ENCODE results near the gene TRMU. TPM values are rescaled to one million over a fixed set of nuclear protein-coding genes. Genes with fewer than 3 reads are reported as not detected.
A peak's percentile ranks its signal among the peaks of the same experiment; 100 is the strongest.
"Not testable (repeated sequence)": the region's sequence is repeated elsewhere in the genome, so short reads cannot be mapped to it uniquely, and the experiment has no call there.

Gene TRMU
- polyA plus RNA-seq, 10 donors = 20.2 to 37.8 (median 30.6) TPM

DNA sequence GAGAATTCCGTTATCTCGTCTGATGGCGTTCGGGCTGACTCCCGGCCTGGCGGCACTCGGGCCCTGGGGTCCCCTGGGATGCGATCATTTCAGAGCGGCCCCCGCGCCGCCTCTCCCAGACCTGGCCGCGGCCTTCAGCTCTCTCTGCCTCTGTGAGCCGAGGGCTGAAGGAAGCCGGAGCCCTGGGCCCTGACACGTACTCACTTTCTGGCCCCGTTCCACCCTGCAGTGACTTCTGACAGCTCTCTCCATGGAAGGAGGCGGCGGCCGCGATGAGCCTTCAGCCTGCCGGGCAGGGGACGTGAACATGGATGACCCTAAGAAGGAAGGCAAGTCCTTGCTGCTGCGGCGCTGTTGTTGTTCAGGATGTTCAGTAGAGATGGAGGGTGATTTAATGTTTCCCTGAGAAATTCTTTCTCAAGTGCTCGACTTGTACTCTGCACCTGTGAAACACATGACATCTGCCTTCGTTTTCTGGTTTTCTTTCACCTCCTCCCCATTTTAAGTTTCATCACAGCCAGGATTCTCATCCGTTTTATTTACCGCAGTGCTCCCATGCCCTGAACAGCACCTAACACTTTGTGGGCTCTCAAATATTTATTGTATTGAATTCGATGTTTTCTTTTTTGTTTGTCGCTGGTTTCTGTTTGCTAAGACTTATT is 38.2 kb upstream of the TRMU start:
- DNase-seq = peak in 2 of 3 donors; percentile 27 to 63

- no peak for DNase-seq
These were observed 36.4 kb upstream of the TRMU start for GRCh38 chr22:46299101-46299500.

DNA sequence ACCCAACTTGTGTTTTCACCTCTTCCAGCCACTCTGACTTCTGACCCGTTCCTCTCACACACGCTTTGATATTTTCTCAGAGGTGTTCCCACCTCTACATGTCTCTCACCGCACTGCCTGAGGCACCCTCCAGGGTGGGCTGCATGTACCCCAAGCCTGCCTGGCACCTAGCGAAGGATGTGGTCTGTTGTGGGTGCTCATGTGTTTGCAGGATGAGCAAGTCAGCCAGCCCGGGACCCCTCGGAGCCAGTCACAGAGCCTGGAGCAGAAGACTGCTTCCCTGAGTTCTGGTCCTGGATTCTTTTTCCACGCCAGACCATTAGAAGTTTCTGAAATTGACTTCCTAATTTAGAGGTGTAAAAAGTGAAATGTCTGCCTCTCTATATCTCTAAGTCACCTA is 35.0 kb upstream of the TRMU start:
- DNase-seq = no peak

GRCh38 chr22:46303347-46303965 is 32.1 kb upstream of the TRMU start:
- DNase-seq = no peak

DNA sequence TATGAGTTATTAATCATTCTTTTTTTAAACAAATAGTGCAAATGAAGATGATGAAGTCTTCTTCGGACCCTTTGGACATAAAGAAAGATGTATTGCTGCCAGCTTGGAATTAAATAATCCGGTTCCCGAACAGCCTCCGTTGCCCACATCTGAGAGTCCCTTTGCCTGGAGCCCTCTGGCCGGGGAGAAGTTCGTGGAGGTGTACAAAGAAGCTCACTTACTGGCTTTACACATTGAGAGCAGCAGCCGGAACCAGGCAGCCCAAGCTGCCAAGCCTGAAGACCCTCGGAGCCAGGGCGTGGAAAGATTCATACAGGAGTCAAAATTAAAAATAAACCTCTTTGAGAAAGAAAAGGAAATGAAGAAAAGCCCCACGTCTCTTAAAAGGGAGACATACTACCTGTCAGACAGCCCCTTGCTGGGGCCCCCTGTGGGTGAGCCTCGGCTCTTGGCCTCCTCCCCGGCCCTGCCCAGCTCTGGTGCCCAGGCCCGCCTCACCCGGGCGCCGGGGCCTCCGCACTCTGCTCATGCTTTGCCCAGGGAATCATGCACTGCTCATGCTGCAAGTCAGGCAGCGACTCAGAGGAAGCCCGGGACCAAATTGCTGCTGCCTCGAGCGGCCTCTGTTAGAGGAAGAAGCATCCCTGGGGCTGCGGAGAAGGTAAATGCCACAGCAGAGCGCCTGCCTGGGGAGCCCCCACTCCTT is 27.1 kb upstream of the TRMU start:
- no peak for DNase-seq

- DNase-seq = no peak
These were observed 25.9 kb upstream of the TRMU start for GRCh38 chr22:46309526-46310085.

GRCh38 chr22:46312056-46312455 is 23.5 kb upstream of the TRMU start:
- no peak for DNase-seq

- DNase-seq = not testable (repeated sequence)
These were observed 22.7 kb upstream of the TRMU start for GRCh38 chr22:46312848-46313247.

- DNase-seq = no peak
These were observed 19.5 kb upstream of the TRMU start for GRCh38 chr22:46315976-46316375.

GRCh38 chr22:46317646-46318045 is 17.9 kb upstream of the TRMU start:
- no peak for DNase-seq

GRCh38 chr22:46318576-46318975 is 16.9 kb upstream of the TRMU start:
- no peak for DNase-seq

DNA sequence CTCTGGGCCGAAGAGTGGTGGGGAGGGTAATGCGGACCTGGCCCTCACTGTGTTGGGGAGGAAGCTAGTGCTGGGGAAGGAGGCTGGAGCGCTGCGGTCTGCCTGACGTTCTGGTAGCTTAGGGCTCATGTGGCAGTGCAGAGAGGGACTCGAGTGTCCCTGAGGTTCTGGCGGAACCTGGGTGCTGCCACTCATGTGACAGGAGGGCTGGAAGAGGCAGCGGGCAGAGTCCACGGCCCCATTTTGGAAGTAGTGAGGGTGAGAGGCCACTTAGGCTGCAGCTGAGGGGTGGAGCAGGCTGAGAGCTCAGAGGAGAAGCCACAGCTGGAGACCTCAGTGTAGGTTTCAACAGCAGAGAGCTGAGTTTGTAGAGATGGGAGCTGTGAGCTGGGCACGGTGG is 16.2 kb upstream of the TRMU start:
- no peak for DNase-seq

DNA sequence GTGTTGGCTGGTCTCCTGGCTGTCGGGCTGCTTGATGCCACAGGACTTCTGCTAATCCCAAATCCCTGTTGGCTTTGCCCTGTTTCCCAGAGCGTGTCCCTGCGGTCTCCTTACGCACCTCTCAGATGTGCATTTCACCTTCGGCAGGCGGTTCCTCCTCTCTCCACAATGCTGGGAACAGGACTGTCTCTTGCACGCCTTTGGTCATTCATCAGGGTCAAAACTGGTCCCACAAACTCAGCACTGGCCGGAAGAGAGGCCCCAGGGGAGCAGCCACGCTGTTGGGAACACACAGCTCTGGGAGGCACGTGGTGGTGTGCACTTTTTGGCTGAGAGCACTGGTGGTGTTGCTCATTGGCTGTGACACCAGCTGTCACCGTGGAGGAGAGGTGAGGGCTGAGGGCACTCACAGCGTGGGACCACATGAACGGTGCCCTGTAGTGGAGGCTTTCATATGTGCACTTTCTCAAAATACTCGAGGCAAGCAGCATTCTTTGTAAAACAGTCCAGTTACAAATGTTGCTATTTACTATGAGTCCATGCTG is 15.3 kb upstream of the TRMU start:
- no peak for DNase-seq

- no peak for DNase-seq
These were observed 14.7 kb upstream of the TRMU start for GRCh38 chr22:46320716-46321386.

DNA sequence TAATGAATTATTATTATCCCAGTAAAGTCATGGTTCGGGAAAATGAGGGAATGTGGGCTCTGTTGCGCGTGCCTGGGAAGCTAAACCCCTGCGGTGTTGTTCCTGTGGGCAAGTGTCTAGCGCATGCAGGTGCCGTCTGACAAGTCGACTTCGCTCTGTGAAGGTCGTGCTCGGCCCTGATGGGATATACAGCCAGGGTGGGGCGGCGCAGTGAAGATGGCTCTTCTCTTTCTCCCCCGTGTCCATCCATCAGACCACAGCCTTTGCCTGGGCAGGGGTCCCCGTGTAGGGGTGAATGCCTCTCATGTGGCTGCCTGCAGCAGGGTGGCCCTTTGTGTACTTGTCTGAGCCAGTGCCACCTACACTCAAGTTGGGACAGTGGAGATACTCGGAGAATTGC is 12.8 kb upstream of the TRMU start:
- no peak for DNase-seq

DNA sequence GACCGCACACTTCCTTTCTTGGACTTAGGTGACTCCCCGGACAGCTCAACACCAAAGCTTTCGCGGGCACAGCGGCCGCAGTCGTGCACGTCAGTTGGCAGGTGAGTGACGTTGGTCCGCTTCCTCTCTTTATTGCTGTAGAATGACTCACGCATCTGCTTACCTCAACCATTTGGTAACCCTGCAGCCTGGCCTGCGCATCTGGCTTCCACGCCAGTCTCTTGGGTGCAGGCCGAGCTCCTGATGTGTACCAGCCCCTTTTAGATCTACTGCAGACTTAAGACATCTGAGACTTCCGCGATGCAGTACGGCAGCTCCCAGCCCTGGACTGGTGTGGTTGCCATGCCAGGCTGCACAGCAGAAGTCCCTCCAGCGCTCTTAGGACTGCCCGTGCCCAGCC is 12.4 kb upstream of the TRMU start:
- DNase-seq = no peak

DNA sequence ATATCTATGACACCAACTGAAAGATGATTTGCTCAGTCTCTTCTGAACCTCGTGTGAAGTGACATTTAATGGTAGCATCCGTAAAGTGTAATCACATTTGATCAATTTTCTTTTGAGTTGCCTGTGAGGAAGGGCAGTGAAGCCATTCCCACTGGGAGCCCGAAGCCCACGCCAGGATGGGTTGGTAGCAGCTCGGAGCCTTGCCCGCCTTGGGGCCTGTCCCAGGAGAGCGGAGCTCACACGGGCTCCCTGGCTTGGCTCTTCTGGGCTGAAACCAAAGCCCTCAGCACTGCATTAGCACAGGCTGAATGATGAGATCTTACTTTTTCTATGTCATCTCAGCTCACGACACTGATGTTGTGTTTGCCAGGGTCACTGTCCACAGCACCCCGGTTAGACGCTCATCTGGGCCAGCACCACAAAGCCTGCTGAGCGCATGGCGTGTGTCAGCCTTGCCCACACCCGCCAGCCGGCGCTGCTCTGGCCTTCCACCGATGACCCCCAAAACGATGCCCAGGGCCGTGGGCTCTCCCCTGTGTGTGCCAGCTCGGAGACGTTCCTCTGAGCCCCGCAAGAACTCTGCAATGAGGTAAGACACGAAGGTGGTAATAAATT is 9.3 kb upstream of the TRMU start:
- DNase-seq = no peak

DNA sequence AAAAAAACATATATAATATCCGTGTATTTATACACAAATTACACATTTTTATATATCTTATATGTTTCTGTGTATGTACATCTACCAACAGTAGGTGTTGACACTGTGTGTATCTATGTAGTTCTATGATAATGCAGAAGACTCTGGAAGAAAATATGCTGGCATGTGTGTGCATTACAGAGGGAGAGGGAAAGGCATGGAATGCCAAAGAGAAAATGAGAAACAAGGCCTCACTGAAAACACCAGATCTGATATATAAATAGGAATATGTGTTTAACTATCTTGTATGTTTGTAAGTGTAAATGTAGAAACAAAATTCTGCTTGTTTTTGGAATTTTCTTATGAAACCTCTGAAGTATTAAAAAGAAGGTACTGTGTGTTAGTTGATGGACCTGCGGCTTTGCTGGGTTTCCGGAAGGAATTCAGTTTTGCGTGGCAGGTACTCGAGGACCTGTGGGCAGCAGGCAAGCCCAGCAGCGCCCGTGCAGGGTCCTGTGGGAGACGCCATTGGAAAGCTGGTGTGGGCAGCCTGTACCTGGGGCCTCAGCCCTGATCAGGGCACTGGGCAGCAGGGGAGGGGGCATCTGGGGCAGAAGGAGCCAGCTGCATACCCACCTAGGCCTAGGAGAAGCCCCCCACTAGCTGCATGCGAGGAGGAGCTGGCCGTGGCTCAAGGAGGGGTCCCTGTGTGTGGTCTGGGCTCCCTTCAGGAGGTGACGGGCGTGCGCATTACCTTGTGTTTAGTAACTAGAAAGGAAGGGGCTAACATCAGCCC is 7.6 kb upstream of the TRMU start:
- DNase-seq = no peak

DNA sequence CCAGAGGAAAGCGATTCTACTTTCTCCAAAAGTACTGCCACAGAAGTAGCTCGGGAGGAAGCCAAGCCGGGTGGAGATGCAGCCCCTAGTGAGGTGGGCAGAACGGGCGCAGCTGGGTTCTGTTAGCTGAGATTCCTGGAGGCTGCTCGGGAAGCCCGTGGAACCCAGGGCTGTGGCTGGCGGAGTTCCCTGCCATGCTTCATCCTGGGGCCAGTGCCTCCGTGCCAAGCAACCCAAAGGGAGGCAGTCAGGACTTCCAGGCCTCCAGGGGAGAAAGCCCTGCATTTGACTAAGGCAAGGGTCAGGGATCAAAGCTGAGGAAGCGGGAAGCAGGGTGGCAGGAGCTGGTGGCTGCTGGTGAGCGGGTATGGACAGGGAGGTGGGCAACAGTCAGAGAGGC is 6.7 kb upstream of the TRMU start:
- no peak for DNase-seq

DNA sequence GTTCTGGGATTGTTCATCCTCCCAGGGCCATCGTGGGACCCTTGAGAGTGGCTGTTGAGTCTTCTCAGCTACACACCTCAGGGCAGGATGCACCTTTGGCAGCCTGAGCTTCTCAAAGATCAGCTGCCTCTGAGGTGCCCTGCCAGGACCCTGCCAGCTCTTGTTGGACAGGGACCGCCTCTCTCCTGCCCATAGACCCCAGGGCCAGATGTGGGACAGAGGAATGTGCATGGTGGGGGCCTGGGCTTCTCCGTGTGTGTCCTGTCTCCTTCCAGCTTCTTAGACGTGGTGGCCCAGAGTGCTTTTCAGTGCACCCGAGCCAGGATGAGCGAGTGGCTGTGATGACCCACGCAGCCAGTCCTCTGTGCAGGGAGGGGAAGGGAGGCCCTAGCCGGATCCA is 5.9 kb upstream of the TRMU start:
- no peak for DNase-seq

DNA sequence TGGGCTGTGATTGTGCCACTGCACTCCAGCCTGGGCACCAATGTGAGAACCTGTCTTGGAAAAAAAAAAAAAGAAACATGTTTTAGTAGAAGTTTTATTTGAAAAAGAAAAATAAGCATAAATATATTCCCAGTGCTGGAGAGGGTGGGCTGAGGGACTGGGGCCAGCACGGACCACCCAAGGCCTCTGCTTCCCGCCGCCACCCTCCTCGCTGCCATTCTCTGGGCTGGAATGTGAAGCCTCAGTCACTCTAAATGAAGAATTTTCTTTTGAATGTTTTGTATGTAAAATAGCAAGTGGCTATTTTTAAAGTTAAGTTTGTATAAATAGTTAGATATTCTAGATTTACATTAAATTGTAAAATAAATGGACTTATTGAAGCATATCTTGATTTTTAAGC is 5.1 kb upstream of the TRMU start:
- no peak for DNase-seq

Measured in muscle of back (tissue), 11 donors.